ENCODE data around the gene BDNF. TPM values are rescaled to one million over a fixed set of nuclear protein-coding genes. Genes with fewer than 3 reads are reported as not detected.

Gene BDNF
- total RNA-seq, 2 donors from 2014 or later: 0.33 TPM; not detected in 1

DNA sequence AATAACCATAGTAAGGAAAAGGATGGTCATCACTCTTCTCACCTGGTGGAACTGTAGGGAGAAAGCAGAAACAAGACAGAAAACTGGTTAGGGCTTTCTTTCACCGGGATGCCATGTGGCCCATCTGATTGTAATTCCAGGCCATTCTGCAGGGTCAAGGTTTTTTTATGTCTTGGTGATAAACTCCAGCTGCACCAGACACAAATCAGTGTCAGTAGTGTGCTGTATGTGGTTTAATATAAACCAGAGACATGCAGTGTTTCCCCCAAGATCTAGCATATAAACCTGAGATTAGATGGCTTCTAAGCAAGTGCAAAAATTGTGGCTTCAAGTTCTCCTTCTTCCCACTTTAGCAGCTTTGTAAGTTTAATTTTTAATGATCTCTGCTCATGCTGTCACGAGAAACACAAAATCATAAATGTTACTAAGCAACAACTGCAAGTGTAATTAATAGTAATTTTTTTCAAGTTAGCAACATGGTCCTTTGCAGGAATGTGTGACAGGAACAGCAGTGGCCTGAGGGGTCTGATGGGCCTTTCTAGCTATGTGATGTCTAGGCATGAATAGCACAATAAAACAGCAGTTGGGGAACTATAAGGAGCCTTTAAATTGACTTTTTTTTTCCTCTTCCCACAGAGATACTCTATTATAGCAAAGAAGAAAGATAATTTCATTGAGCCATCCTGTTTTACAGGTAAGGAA lies 41.6 kb downstream of the BDNF start:
- Histone ChIP-seq H3K4me3 (ENCODE audit: low read length) (no peak overlapping the region), H3K27ac (ENCODE audit: low read depth, low read length) (no peak overlapping the region), H3K27me3 (ENCODE audit: control insufficient read depth, insufficient read depth, low read length, poor library complexity, severe bottlenecking) (no peaks in the 10 kb centered on the region), H3K4me1 (ENCODE audit: control insufficient read depth, insufficient read depth, low read length) (no peaks in the 10 kb centered on the region), H3K9me3 (ENCODE audit: control insufficient read depth, low read length) (peaks cover 5% of the 10 kb centered on the region), H3K36me3 (ENCODE audit: control insufficient read depth, insufficient read depth, low read length) (no peaks in the 10 kb centered on the region), H3K9ac (ENCODE audit: extremely low read depth, low read length, poor library complexity, severe bottlenecking) (no peak overlapping the region)
- no peak for DNase-seq
- Mint-ChIP-seq H3K27ac (no peak overlapping the region), H3K4me3 (no peak overlapping the region), H3K36me3 (ENCODE audit: low read depth) (no peaks in the 10 kb centered on the region), H3K4me1 (peaks cover 7% of the 10 kb centered on the region), H3K27me3 (ENCODE audit: insufficient read depth) (no peaks in the 10 kb centered on the region), H3K9me3 (peaks cover 2% of the 10 kb centered on the region)
- TF ChIP-seq, protein P1, sequence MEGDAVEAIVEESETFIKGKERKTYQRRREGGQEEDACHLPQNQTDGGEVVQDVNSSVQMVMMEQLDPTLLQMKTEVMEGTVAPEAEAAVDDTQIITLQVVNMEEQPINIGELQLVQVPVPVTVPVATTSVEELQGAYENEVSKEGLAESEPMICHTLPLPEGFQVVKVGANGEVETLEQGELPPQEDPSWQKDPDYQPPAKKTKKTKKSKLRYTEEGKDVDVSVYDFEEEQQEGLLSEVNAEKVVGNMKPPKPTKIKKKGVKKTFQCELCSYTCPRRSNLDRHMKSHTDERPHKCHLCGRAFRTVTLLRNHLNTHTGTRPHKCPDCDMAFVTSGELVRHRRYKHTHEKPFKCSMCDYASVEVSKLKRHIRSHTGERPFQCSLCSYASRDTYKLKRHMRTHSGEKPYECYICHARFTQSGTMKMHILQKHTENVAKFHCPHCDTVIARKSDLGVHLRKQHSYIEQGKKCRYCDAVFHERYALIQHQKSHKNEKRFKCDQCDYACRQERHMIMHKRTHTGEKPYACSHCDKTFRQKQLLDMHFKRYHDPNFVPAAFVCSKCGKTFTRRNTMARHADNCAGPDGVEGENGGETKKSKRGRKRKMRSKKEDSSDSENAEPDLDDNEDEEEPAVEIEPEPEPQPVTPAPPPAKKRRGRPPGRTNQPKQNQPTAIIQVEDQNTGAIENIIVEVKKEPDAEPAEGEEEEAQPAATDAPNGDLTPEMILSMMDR (conservative IDR thresholded peaks at IDR 0.05): no peak
- WGBS, 2 experiments (ENCODE audit: insufficient coverage in 1 of 2, insufficient read length in 1 of 2): 88 to 98% methylated on average over 1 to 2 of the region's 2 CpGs

DNA sequence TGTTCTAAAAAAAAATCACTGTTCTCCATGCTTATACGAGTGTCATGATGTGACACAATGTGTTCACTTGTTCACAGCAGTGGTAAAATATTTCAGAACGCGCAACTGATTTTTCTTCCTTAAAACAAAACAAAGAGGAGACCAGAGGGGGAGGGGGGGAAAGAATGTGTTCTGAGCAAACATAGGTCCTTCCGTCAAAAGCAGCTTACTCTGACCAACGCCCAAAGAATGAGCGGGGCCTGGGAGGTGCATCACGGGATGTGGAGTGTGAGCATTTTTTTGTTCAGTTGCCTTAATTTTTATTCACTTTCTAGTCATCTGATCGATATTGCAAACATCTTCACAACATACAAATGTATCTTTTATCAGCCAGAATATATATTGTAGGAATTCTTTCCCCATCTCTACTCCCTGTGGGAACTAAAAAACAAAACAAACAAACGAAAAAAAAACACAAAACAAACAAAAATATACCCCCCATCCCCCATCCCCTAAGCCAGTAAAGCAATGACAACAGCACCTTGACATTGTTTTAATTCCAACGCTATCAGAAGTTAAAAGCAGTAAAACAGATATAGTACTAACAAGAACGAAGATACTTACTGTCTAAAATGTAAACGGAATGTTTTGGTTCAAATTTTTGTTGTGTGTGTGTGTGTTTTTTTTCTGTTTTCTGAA lies 43.3 kb downstream of the BDNF start:
- Histone ChIP-seq H3K27ac (ENCODE audit: low read depth, low read length) (no peak overlapping the region), H3K36me3 (ENCODE audit: control insufficient read depth, insufficient read depth, low read length) (no peaks in the 10 kb centered on the region), H3K4me1 (ENCODE audit: control insufficient read depth, insufficient read depth, low read length) (no peaks in the 10 kb centered on the region), H3K9me3 (ENCODE audit: control insufficient read depth, low read length) (peaks cover 5% of the 10 kb centered on the region), H3K4me3 (ENCODE audit: low read length) (no peak overlapping the region), H3K9ac (ENCODE audit: extremely low read depth, low read length, poor library complexity, severe bottlenecking) (no peak overlapping the region), H3K27me3 (ENCODE audit: control insufficient read depth, insufficient read depth, low read length, poor library complexity, severe bottlenecking) (no peaks in the 10 kb centered on the region)
- 87 to 90% methylated on average over 7 to 12 of the region's 12 CpGs for WGBS, 2 experiments (ENCODE audit: insufficient coverage in 1 of 2, insufficient read length in 1 of 2)
- no peaks in the 10 kb centered on the region for H3K36me3 Mint-ChIP-seq (ENCODE audit: low read depth)
- TF ChIP-seq, protein P1 (conservative IDR thresholded peaks at IDR 0.05): no peak
- H3K9me3 Mint-ChIP-seq: peaks cover 2% of the 10 kb centered on the region
- peaks cover 11% of the 10 kb centered on the region for H3K4me1 Mint-ChIP-seq
- no peak overlapping the region for H3K4me3 Mint-ChIP-seq
- no peaks in the 10 kb centered on the region for H3K27me3 Mint-ChIP-seq (ENCODE audit: insufficient read depth)
- no peak overlapping the region for H3K27ac Mint-ChIP-seq
- DNase-seq: no peak

- no peaks in the 10 kb centered on the region for H3K27me3 ChIP-seq (ENCODE audit: control insufficient read depth, insufficient read depth, low read length, poor library complexity, severe bottlenecking)
- H3K4me3 ChIP-seq (ENCODE audit: low read length): no peak overlapping the region
- DNase-seq: no peak
- WGBS, 2 experiments (ENCODE audit: insufficient coverage in 1 of 2, insufficient read length in 1 of 2): 81 to 86% methylated on average over 3 to 6 of the region's 6 CpGs
- Mint-ChIP-seq H3K4me1 (peaks cover 13% of the 10 kb centered on the region), H3K9me3 (no peaks in the 10 kb centered on the region), H3K4me3 (no peak overlapping the region), H3K27ac (no peak overlapping the region), H3K36me3 (ENCODE audit: low read depth) (no peaks in the 10 kb centered on the region), H3K27me3 (ENCODE audit: insufficient read depth) (no peaks in the 10 kb centered on the region)
- no peaks in the 10 kb centered on the region for H3K36me3 ChIP-seq (ENCODE audit: control insufficient read depth, insufficient read depth, low read length)
- TF ChIP-seq, protein P1 (conservative IDR thresholded peaks at IDR 0.05): no peak
- H3K9me3 ChIP-seq (ENCODE audit: control insufficient read depth, low read length): no peaks in the 10 kb centered on the region
- no peak overlapping the region for H3K9ac ChIP-seq (ENCODE audit: extremely low read depth, low read length, poor library complexity, severe bottlenecking)
- H3K27ac ChIP-seq (ENCODE audit: low read depth, low read length): no peak overlapping the region
- H3K4me1 ChIP-seq (ENCODE audit: control insufficient read depth, insufficient read depth, low read length): no peaks in the 10 kb centered on the region
Measured at GRCh38 chr11:27656320-27656719, 43.9 kb downstream of the BDNF start.
